Inferior parietal cortex (tissue), 1 donor: ENCODE results near the gene GYS1.

ENCODE experiments used
- DNase-seq: peaks from one replicate; pipeline ENCODE4 v3.0.0-alpha.2; 2016; ENCODE audit errors: extremely low spot score

The GYS1 gene

GRCh38 chr19:48963371-48964204 is 29.5 kb downstream of the GYS1 start:
- DNase-seq, result peak; percentile 60

DNA sequence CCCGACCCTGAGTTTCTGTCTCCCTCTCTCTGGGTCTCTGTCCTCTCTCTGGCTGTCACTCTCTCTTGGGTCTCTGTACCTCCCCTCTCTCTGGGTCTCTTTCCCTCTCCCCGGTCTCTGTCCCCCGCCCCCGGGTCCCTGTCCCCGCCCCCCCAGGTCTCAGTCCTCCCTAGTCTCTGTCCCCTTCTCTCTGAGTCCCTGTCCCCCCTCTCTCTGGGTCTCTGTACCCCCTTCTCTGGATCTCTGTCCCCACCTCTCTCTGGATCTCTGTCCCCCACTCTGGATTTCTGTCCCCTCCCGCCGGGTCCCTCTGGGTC is 30.3 kb downstream of the GYS1 start:
- DNase-seq, result no peak

DNA sequence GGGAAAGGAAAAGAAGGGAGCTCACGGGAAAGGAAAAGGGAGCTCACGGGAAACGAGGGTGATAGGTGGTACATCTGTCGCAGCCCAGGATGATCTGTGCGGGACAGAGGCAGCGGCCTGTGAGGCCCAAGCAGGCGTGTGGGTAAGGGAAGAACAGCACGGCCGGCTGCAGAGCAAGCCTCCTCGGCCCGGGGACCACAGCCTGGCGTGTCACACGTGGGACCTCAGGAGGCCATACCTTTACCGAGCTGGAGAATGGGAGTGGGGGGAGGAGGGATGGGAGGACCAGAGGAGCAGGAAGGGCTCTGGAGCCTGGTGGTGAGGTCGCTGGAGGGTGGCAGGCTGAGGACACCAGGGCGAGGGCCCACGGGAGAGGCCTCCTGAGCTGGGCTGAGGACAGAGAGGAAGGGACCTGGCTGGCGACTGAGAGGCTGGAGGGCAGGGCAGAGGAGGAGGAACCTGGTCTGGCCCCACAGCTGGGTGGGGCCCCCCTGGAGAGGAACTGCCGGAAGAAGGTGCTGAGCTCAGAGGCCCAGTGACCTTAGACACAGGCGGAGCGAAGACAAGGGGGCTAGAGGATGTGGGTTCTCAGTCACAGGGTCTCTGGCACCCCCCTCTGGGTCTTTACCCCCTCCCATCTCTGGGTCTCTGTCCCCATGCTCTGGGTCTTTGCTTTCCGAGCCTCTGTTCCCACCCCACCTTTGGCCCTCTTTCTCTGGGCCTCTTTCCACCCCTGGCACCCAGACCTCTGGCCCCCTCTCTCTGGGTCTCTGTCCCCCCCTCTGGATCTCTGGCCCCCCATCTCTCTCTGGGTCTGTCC is 30.9 kb downstream of the GYS1 start:
- DNase-seq, result no peak

GRCh38 chr19:48961673-48962028 is 31.5 kb downstream of the GYS1 start:
- DNase-seq, result no peak

DNA sequence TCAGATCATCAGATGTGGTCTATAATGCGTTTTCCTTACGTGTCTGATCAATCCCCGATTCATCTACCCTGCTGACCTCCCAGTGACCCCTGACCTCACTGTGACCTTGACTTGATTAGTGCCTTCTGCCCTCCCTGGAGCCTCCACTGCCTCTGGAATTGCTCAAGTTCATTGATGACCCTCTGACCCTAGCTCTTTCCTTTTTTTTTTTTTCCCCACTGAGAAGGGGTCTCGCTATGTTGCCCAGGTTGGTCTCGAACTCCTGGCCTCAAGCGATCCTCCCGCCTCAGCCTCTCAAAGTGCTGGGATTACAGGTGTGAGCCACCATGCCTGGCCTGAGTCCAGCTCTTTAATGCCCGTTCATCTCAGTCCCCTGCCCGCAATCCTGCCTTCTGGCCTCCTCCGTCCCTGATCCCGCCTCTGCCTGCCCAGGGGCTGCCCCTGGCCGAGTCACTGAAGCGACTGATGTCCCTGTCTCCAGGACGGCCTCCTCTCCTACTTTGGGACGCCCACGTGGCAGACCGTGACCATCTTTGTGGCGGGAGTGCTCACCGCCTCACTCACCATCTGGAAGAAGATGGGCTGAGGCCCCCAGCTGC is 32.0 kb downstream of the GYS1 start:
- DNase-seq, result no peak

GRCh38 chr19:48959341-48960239 is 33.5 kb downstream of the GYS1 start:
- DNase-seq, result no peak

GRCh38 chr19:48958006-48958405 is 35.1 kb downstream of the GYS1 start:
- no peak for DNase-seq

GRCh38 chr19:48955308-48955958 is 37.7 kb downstream of the GYS1 start:
- DNase-seq, result no peak

GRCh38 chr19:48954595-48955307 is 38.4 kb downstream of the GYS1 start, which contains the start of gene BAX:
Gene BAX, plus strand, starts transcription at chr19:48954875. Its CDS starts 54 bp downstream, at chr19:48954929.
- DNase-seq, result peak; percentile 95

DNA sequence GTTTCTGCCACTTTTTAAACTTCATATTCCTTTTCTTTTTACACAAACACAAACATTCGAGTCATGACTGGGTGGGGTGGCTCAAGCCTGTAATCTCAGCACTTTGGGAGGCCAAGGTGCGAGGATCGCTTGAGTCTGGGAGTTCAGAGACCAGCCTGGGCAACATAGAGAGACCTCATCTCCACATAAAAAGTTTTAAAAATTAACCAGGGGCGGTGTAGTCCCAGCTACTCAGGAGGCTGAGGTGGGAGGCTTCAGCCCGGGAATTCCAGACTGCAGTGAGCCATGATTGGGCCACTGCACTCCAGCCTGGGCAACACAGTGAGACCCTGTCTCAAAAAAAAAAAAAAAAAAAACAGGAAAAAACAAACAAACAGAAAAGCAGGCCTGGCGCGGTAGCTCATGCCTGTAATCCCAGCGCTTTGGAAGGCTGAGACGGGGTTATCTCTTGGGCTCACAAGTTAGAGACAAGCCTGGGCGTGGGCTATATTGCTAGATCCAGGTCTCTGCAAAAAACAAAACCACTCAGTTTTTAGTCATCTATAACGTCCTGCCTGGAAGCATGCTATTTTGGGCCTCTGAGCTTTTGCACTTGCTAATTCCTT is 39.0 kb downstream of the GYS1 start:
- DNase-seq, result no peak

GRCh38 chr19:48953141-48953540 is 40.0 kb downstream of the GYS1 start:
- no peak for DNase-seq

GRCh38 chr19:48950830-48951519 is 42.1 kb downstream of the GYS1 start:
- DNase-seq, result no peak

GRCh38 chr19:48950159-48950558 is 43.0 kb downstream of the GYS1 start:
- DNase-seq, result no peak

GRCh38 chr19:48947258-48947542 is 45.9 kb downstream of the GYS1 start:
- no peak for DNase-seq

DNA sequence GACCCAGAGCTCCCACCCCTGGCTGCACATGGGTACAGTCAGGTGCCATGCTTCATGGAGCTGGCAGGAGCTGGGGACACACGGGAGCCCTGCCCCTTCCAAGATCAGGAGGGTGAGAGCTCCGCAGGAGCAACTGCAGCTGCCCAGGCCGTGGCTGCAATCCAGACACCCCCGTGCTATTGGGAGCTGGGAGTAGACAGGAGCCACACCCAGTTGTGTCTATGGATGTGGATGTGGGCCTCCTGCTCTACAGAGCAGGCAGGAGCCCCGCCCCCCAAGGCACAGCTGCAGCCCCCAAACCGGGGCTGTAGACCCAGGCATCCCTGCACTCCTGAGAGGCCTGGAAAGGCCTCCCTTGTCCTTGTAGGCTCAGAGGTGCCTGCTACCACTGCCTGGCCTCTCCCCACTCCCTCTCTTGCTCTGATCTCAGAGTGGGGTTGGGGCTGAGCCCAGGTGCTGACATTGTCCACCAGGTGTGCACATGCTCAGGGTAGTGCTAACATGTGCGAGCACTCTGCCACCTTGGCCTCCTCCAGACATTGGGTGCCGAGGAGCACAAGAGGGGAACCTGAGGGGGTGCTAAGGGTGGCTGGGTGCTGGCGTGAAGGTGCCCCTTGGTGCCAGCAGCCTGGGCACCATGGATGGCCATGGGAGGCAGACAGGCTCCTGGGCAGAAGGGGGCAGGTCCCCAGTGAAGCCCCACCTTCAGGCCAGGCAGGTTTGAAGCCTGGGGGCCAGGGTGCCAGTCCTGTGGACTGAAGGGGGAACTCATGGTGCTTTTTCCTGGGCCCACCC is 46.4 kb downstream of the GYS1 start:
- no peak for DNase-seq

GRCh38 chr19:48945817-48946216 is 47.3 kb downstream of the GYS1 start:
- DNase-seq, result no peak

DNA sequence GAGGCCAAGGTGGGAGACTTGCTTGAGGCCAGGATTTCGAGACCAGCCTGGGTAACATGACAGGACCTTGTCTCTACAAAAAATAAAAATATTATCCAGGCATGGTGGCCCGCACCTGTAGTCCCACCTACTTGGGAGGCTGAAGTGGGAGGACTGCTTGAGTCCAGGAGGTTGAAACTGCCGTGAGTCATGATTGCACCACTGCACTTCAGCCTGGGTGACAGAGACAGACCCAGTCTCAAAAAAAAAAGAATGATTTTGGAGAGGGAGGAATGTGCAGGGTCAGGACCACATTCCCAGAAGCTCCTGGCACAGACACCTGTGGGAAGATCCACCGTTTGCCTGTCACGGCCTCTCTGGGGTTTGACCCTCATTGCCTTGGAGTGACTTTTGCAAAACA is 47.7 kb downstream of the GYS1 start:
- DNase-seq, result no peak

- no peak for DNase-seq
Observed at GRCh38 chr19:48943081-48943480, 50.0 kb downstream of the GYS1 start.

DNA sequence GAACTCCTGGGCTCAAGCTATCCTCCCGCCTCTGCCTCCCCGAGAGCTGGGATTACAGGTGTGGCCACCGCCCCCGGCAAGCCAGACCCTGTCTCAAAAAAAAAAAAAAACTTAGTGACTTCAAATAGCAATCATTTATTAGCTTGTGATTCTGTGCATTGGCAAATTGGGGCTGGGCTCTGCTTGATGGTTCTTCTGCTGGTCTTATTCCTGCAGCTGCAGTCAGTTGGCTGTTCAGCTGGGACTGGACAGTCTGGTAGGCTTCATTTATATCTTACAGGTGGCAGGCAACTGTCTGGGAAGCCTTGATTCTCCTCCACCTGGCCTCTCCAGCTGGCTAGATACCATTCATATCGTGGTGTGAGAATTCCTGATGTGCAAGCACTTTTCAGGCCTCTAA is 52.2 kb downstream of the GYS1 start:
- no peak for DNase-seq
